ENCODE measurements around the gene DNAH12.

DNAH12 gene

DNA sequence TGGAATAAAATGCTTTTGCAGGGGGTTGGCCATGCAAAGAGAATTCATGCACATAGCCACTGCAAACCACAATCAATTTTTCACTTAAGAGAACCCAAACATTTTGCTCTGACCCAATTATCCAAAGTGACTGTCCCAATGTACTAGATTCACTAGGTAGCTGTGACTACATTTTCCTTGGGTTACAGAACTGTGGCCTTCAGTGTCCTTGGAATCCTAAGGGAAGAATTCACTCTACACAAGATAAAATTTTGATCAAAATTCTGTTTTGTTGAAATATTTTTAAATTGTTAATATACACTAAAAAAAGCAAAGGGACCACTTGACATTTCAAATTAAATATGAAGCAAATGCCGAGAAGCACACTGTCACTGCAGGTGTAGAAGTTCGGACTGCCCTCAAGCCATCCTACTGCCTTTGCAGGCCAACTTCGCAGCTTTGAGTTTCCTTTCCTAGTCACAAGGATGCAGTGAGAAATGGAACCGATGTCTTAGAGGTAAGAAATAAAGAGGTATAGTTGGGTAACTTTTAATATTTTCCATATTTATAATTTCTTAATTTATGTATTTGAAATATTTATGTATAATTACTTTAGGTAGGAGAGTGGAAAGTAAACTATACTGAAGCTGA is 251.1 kb downstream of the DNAH12 start:
- no peak for DNase-seq

DNA sequence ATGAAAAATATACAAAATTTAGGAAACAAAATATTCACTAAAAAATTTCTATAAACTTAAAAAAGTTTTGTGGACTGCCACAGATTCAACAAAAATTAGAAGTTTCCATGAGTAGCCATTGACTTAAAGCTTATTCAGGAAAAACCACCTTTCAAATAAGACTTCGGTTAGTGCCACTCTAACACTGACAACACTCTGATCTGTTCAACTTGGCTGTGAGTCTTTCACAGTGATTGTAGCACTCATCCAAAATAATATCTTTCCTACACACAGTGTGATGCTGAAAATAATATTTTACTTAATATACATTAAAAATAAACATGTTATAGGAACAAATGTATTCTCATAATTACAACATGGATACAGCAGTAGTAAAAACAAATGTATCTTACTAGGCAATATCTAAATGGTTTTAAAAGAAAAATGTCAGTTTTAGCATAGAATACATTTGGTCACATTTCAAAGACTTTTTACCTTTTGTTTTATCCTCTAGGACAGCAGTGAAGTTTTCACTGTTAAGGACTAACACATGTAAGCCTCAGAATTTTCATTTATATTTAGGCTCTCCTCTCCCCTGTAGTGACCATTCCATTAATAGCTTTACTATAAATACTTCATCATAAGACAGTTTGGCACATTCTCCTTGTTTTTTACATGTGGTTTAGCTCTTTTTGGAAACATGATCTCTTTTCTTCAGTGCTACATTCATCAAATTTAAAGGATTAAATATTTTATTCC is 251.8 kb downstream of the DNAH12 start, which contains the start of gene ASB14:
ASB14 (minus strand) TSS at position 527 of the 738 bp plus-strand sequence. CDS start 652 bp downstream, outside the sequence.
- no peak for DNase-seq

DNA sequence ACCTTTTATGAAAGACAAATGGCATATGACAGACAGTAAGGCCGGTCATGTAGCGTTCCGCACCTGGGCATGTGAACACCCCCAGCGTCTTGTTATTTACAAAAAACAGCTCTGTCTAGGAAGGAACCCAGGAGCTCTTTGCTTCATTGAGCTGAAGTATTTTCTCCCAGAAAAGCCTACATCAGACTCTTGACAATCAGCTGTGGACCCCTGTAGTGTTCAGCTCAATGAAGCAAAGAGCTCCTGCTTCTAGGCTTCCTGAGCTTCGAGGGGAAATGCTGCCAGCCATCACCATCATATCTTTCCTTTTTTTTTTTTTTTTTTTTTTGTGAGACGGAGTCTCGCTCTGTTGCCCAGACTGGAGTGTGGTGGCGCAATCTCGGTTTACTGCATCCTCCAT is 255.7 kb downstream of the DNAH12 start:
- no peak for DNase-seq

DNA sequence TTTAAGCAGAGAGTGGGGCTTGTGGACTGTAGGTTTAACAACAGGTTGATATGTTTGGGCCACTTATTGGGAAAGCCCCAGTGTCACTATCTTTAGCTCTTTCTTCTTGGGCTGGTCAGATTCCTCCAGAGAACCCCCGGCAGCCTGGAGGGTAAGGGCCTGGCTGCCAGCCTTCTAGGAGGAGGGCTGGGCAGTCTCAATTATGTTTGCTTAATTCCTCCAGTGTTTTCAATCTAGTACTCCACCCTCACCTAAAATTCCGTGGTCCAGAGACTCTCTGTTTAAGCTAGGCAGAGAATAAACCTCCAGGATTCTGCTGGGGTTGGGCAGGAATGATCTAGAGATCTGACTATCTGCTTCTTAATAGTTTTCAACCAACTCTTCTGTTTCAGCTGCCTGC is 256.9 kb downstream of the DNAH12 start:
- no peak for DNase-seq

DNA sequence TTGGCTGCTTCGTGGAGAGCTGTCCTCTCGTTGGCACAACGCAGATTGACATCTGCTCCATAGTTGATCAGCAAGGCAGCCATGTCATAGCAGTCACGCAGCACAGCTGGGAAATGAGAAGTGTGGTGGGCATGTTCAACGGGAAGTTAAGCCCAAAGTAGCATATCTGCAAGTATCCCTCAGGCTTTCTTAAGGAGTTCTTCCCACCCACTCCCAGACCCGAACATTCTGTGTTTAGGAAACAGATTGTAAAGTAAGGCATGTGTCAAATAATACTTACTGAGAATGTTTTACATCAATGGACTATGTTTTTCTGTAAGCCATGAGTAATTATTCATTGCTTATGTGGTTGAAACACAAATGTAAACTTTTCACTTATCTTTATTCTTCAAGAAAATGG is 260.8 kb downstream of the DNAH12 start:
- no peak for DNase-seq

GRCh38 chr3:57281715-57282114 is 262.4 kb downstream of the DNAH12 start:
- no peak for DNase-seq

DNA sequence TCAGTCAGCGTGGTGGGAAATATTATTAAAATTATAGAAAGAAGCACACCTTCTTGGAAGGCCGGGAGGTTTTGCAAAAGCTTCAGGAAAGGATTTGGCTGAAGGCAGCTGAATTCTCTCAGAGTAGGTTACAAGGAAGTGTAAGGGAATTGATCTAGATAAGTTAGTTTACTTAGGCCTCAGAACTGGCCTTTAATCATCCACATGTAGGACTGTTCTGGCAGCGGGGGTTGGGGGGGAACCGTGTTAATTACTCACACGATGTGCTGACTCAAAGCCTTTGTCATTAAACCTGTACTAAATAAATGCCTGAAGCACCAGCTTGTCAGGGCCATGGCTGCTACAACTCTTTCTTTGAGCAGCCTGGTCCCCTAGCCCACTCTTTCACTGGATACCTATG is 264.5 kb downstream of the DNAH12 start:
- DNase-seq = no peak

DNA sequence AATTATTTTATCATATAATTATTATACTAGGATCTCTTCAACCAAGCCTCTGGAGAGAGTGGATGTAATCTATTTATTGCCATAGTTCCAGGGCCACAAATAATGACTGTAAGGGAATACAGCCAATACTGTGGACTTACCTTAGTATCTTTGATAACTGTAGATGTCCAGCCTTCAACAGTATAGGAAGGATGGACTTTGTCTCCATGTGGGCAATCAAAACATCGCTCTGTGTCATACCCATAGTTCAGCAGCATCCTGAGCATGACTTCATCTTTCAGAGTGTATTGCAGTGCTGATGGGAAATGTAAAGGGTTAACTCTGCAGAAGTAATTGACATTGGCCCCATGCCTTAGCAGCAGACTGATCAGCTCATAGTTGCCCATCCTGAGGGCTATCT is 265.9 kb downstream of the DNAH12 start:
- no peak for DNase-seq

DNA sequence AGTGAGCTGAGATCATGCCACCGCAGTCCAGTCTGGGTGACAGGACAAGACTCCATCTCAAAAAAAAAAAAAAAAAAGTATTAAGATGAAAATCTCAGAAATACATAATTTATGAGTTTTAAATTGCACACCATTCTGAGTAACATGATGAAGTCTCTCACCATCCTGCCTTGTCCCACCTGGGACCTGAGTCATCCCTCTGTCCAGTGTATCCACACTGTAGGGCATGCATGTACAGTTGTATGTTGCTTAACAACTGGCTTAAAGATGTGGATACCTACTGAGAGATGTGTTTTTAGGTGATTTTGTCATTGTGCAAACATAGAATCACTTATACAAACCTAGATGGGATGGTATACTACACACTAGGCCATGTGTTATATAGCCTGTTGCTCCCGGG is 268.8 kb downstream of the DNAH12 start:
- no peak for DNase-seq

GRCh38 chr3:57274845-57275244 is 269.3 kb downstream of the DNAH12 start:
- no peak for DNase-seq

- no peak for DNase-seq
Observed at GRCh38 chr3:57268416-57268815, 275.7 kb downstream of the DNAH12 start.

- DNase-seq = no peak
Observed at GRCh38 chr3:57261929-57262328, 282.2 kb downstream of the DNAH12 start.

- no peak for DNase-seq
Observed at GRCh38 chr3:57261119-57261518, 283.0 kb downstream of the DNAH12 start.

DNA sequence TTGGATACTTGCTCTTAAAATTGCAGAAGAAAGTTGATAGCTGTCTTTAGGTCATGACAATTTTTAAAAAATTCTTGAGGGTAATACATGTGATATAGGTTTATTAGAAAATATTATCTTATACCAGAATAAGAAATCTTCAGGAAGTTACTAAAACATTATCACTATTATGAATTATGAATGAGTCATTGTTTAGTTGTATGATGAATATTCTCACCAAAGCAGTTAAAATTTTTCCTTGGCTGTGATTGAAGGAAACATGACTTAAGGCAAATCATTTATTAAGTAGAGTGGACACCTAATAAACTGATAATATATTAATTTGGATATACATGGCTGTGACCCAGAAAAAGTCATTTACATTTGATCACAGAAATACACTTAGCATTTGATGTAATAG is 286.5 kb downstream of the DNAH12 start:
- no peak for DNase-seq

DNA sequence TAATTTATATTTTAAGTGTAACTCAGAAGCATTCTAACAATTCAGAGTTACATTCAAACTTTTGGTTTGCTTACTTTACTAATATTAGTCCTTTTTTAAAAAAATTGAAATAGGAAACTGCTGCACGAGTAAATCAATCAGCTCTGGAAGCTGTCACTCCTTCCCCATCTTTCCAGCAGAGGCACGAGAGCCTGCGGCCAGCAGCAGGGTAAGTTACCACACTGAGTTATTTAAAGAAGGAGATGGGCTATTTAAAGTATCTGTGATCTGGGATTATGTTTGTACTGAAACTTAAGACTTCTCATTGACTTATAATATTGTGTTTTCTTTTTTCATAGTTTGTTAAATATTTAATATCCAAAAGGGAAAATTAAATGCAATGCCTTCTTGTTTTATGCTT is 287.3 kb downstream of the DNAH12 start:
- no peak for DNase-seq

DNA sequence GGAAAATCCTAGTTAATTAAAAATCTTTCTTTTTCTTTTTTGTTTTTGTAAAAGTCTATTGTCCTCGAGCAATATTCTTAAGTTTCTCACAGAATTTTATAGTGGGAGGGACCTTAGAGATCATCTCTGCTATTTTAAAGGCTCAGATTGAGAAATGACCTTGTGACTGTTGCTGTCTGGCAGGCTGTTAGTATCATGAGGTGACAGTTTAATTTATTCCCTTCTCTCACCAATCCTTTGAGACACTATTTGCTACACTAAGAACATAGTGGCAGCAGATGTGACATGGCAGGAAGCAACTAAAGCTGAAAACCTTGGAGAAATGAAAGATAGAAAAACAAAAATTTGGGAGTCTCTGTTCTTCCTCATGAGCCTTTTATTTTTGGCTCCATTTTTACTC is 291.7 kb downstream of the DNAH12 start:
- no peak for DNase-seq

DNA sequence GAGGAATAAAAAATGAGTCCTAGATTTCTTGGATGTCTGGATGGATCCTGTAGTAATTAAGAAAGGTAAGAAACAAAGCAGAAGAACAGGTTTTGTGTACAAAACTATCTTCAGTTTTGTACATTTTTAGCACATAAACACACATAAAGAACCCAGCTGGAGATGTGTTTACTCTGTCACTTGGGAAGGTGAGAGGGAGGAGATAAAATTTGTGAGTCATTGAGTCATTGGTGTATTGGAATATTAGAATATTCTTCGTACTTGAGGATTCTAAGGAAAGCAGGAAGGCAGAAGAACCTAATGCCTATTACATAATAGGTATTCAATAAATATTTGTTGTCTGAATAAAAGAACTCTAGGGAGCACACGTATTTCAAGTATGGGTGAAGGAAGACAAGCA is 299.2 kb downstream of the DNAH12 start:
- DNase-seq = no peak

Measured in activated CD8-positive, alpha-beta memory T cell treated with anti-CD3 and anti-CD28 coated beads, Interleukin-2, amount 50 U/mL, for 48 hours (primary cell).